Loucy (cell line): Measurements from ENCODE around the gene PANK1.

Experiments
- EZH2phosphoT487 ChIP-seq: fragments of 200-600 bp; IDR thresholded peaks from 2 replicates; pipeline ENCODE4 v1.6.1; 2018; ENCODE audit warnings: antibody characterized with exemption, mild to moderate bottlenecking, moderate library complexity, borderline replicate concordance
- TF ChIP-seq, protein P1 (sequence below): fragments of 200-600 bp; sonication (generic); conservative IDR thresholded peaks from 2 replicates; pipeline ENCODE4 v1.5.1; 2014; ENCODE audit warnings: mild to moderate bottlenecking, antibody characterized with exemption, low read length

DNA sequence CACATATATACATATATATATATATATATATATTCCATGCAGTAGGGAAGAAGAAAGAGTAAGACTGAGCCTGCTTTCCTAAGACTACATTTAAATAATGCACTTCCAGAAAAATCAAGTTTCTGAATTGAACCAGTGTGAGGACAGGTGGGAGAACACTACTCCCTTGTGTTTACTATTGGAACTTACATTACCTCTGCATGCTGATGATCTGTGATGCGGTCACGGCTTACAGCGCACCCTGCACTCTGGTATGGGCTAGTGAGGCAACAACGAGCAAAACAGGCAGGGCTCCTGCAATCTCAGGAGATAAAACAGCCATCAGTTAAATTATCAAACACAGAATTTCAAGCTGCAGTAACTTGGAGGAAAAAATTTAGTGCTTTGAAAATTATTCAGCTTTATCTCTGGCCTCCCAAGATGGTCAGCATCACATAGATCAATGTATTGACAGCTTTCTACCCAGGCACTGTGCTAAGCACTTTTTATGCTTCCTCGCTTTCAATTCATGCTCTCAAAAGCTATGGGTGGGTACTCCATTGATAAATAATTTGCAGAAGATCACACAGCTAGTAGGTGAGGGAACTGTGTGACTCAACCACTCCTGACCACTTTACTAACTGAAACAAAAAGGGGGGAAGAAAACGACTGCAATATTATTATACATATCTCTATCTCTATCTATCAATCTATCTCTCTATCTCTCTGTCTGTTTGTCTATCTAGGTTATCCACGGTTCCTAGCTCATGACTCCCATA, 89.2 kb downstream of the PANK1 start:
- TF ChIP-seq, protein P1, sequence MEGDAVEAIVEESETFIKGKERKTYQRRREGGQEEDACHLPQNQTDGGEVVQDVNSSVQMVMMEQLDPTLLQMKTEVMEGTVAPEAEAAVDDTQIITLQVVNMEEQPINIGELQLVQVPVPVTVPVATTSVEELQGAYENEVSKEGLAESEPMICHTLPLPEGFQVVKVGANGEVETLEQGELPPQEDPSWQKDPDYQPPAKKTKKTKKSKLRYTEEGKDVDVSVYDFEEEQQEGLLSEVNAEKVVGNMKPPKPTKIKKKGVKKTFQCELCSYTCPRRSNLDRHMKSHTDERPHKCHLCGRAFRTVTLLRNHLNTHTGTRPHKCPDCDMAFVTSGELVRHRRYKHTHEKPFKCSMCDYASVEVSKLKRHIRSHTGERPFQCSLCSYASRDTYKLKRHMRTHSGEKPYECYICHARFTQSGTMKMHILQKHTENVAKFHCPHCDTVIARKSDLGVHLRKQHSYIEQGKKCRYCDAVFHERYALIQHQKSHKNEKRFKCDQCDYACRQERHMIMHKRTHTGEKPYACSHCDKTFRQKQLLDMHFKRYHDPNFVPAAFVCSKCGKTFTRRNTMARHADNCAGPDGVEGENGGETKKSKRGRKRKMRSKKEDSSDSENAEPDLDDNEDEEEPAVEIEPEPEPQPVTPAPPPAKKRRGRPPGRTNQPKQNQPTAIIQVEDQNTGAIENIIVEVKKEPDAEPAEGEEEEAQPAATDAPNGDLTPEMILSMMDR = peak; percentile 44
- no peak for TF ChIP-seq EZH2phosphoT487
